Spinal cord (tissue), 10 donors: ENCODE data around the gene GPR87. TPM values are rescaled to one million over a fixed set of nuclear protein-coding genes. Genes with fewer than 3 reads are reported as not detected.

Source experiments
- DNase-seq, 6 donors: peaks; one replicate each; pipeline versions ENCODE4 v3.0.0 to v3.0.0-alpha.2; 2013 to 2015; ENCODE audit warnings: low spot score in 6 of 6, low read depth in 4 of 6
- H3K27ac ChIP-seq: one replicate; pipeline ENCODE4 v1.5.1; 2013; ENCODE audit warnings: low read depth, low read length, control low read depth
- H3K27me3 ChIP-seq: one replicate; pipeline ENCODE4 v1.6.1; 2013; ENCODE audit warnings: low read length; ENCODE audit not compliant: control insufficient read depth, insufficient read depth
- H3K36me3 ChIP-seq: one replicate; pipeline ENCODE4 v1.6.1; 2013; ENCODE audit warnings: low read length; ENCODE audit not compliant: control insufficient read depth, insufficient read depth
- H3K4me1 ChIP-seq: one replicate; pipeline ENCODE4 v1.6.1; 2013; ENCODE audit warnings: low read length; ENCODE audit not compliant: control insufficient read depth, insufficient read depth
- H3K4me3 ChIP-seq: one replicate; pipeline ENCODE4 v1.5.1; 2013; ENCODE audit warnings: low read depth, low read length, control low read depth
- H3K9me3 ChIP-seq: one replicate; pipeline ENCODE4 v1.6.1; 2013; ENCODE audit warnings: low read length; ENCODE audit not compliant: control insufficient read depth, insufficient read depth
- WGBS: methylation state at CpG from one replicate; pipeline ENCODE4 v1.1.5; 2013; ENCODE audit warnings: missing lambda C conversion rate; ENCODE audit not compliant: insufficient coverage; 5-methylcytosine and 5-hydroxymethylcytosine counted together
- polyA plus RNA-seq, 2 donors: library from polyadenylated mRNA; unstranded; fragments of 120-200 nt; gene quantifications; one replicate each; pipeline ENCODE4 v1.2.1, GENCODE V29; 2013; ENCODE audit not compliant: insufficient read length in 2 of 2
- total RNA-seq, 2 donors: library from RNA; depleted of rRNA in 1 of 2; stranded (reverse); fragments of 120-200 nt in 1 of 2; fragments of >200 nt in 1 of 2; gene quantifications; one replicate each; pipeline versions ENCODE4 v1.2.3 to v1.2.4, GENCODE V29; 2013 to 2014
- donor health status: healthy.

Gene GPR87
- total and polyA plus RNA-seq, 4 donors, result 0.12 TPM; not detected in 3

- no peak for DNase-seq
- H3K36me3 ChIP-seq, result no peaks in the 10 kb centered on the region
- WGBS, result 75% methylated on average over 2 of the region's 2 CpGs
- no peak overlapping the region for H3K4me3 ChIP-seq
- H3K4me1 ChIP-seq, result no peaks in the 10 kb centered on the region
- H3K27ac ChIP-seq, result no peak overlapping the region
- no peaks in the 10 kb centered on the region for H3K27me3 ChIP-seq
- H3K9me3 ChIP-seq, result no peaks in the 10 kb centered on the region
Observed at GRCh38 chr3:151276038-151276686, 40.5 kb downstream of the GPR87 start.

GRCh38 chr3:151275091-151275490 lies 41.5 kb downstream of the GPR87 start:
- no peaks in the 10 kb centered on the region for H3K4me1 ChIP-seq
- H3K27me3 ChIP-seq, result no peaks in the 10 kb centered on the region
- no peak overlapping the region for H3K4me3 ChIP-seq
- H3K27ac ChIP-seq, result no peak overlapping the region
- no peaks in the 10 kb centered on the region for H3K9me3 ChIP-seq
- DNase-seq, result no peak
- WGBS, result no CpG with 5 or more reads among the region's 5 CpGs
- no peaks in the 10 kb centered on the region for H3K36me3 ChIP-seq

GRCh38 chr3:151269631-151270030 lies 47.0 kb downstream of the GPR87 start:
- Histone ChIP-seq H3K27ac (no peak overlapping the region), H3K4me3 (no peak overlapping the region), H3K27me3 (no peaks in the 10 kb centered on the region), H3K9me3 (no peaks in the 10 kb centered on the region), H3K36me3 (no peaks in the 10 kb centered on the region), H3K4me1 (peaks cover 9% of the 10 kb centered on the region)
- WGBS, result 80% methylated on average over 2 of the region's 5 CpGs
- no peak for DNase-seq

- no peaks in the 10 kb centered on the region for H3K9me3 ChIP-seq
- no peaks in the 10 kb centered on the region for H3K27me3 ChIP-seq
- no peak for DNase-seq
- H3K4me3 ChIP-seq, result no peak overlapping the region
- H3K4me1 ChIP-seq, result peaks cover 12% of the 10 kb centered on the region
- no peak overlapping the region for H3K27ac ChIP-seq
- 90% methylated on average over 2 of the region's 11 CpGs for WGBS
- no peaks in the 10 kb centered on the region for H3K36me3 ChIP-seq
Observed at GRCh38 chr3:151268267-151269235, 48.1 kb downstream of the GPR87 start.

- no CpG with 5 or more reads among the region's 1 CpG for WGBS
- H3K27ac ChIP-seq, result no peak overlapping the region
Observed at GRCh38 chr3:151267066-151267465, 49.6 kb downstream of the GPR87 start.

GRCh38 chr3:151265866-151266265 lies 50.8 kb downstream of the GPR87 start:
- H3K4me3 ChIP-seq, result no peak overlapping the region
- no peaks in the 10 kb centered on the region for H3K27me3 ChIP-seq
- 68% methylated on average over 3 of the region's 5 CpGs for WGBS
- no peaks in the 10 kb centered on the region for H3K9me3 ChIP-seq
- H3K36me3 ChIP-seq, result no peaks in the 10 kb centered on the region
- peaks cover 12% of the 10 kb centered on the region for H3K4me1 ChIP-seq
- no peak overlapping the region for H3K27ac ChIP-seq
- DNase-seq, result peak in 4 of 6 donors; percentile 21 to 65 (median 48)

More at GRCh38 chr3:151267066-151267465, 49.6 kb downstream of the GPR87 start:
- Histone ChIP-seq H3K9me3 (no peaks in the 10 kb centered on the region), H3K4me1 (peaks cover 12% of the 10 kb centered on the region), H3K27me3 (no peaks in the 10 kb centered on the region), H3K36me3 (no peaks in the 10 kb centered on the region), H3K4me3 (no peak overlapping the region)
- no peak for DNase-seq

GRCh38 chr3:151265166-151265565 lies 51.5 kb downstream of the GPR87 start:
- Histone ChIP-seq H3K9me3 (no peaks in the 10 kb centered on the region), H3K4me1 (peaks cover 12% of the 10 kb centered on the region), H3K27ac (no peak overlapping the region), H3K27me3 (no peaks in the 10 kb centered on the region), H3K4me3 (no peak overlapping the region), H3K36me3 (no peaks in the 10 kb centered on the region)
- no CpG with 5 or more reads among the region's 5 CpGs for WGBS
- no peak for DNase-seq

GRCh38 chr3:151264605-151265004 lies 52.0 kb downstream of the GPR87 start:
- Histone ChIP-seq H3K27me3 (no peaks in the 10 kb centered on the region), H3K9me3 (no peaks in the 10 kb centered on the region), H3K27ac (no peak overlapping the region), H3K4me3 (no peak overlapping the region), H3K36me3 (no peaks in the 10 kb centered on the region), H3K4me1 (peaks cover 12% of the 10 kb centered on the region)
- no peak for DNase-seq
- WGBS, result no CpG with 5 or more reads among the region's 1 CpG

GRCh38 chr3:151262871-151263525 lies 53.6 kb downstream of the GPR87 start:
- DNase-seq, result peak in 1 of 6 donors; percentile 55

More at GRCh38 chr3:151262871-151263525, 53.6 kb downstream of the GPR87 start:
- Histone ChIP-seq H3K36me3 (no peaks in the 10 kb centered on the region), H3K27ac (no peak overlapping the region), H3K4me3 (no peak overlapping the region), H3K9me3 (no peaks in the 10 kb centered on the region), H3K4me1 (peaks cover 12% of the 10 kb centered on the region), H3K27me3 (no peaks in the 10 kb centered on the region)
- WGBS, result 78% methylated on average over 7 of the region's 8 CpGs
